Measurements from ENCODE around the gene MED12L.

The MED12L gene

GRCh38 chr3:151205482-151205881, 120.0 kb downstream of the MED12L start:
- no peak overlapping the region for H3K27ac Mint-ChIP-seq
- H3K9me3 Mint-ChIP-seq = no peaks in the 10 kb centered on the region
- TF ChIP-seq, protein P1, sequence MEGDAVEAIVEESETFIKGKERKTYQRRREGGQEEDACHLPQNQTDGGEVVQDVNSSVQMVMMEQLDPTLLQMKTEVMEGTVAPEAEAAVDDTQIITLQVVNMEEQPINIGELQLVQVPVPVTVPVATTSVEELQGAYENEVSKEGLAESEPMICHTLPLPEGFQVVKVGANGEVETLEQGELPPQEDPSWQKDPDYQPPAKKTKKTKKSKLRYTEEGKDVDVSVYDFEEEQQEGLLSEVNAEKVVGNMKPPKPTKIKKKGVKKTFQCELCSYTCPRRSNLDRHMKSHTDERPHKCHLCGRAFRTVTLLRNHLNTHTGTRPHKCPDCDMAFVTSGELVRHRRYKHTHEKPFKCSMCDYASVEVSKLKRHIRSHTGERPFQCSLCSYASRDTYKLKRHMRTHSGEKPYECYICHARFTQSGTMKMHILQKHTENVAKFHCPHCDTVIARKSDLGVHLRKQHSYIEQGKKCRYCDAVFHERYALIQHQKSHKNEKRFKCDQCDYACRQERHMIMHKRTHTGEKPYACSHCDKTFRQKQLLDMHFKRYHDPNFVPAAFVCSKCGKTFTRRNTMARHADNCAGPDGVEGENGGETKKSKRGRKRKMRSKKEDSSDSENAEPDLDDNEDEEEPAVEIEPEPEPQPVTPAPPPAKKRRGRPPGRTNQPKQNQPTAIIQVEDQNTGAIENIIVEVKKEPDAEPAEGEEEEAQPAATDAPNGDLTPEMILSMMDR (IDR thresholded peaks at IDR 0.05; ENCODE audit: unreplicated experiment in 3 of 3) = no peak
- no peak overlapping the region for H3K4me3 Mint-ChIP-seq
- no peaks in the 10 kb centered on the region for H3K27me3 Mint-ChIP-seq (ENCODE audit: low read depth)
- H3K4me1 Mint-ChIP-seq = no peaks in the 10 kb centered on the region
- H3K36me3 Mint-ChIP-seq (ENCODE audit: low read depth) = no peaks in the 10 kb centered on the region

GRCh38 chr3:151206201-151206600, 120.7 kb downstream of the MED12L start:
- Mint-ChIP-seq H3K4me1 (no peaks in the 10 kb centered on the region), H3K9me3 (no peaks in the 10 kb centered on the region), H3K4me3 (no peak overlapping the region), H3K27me3 (ENCODE audit: low read depth) (no peaks in the 10 kb centered on the region), H3K27ac (no peak overlapping the region), H3K36me3 (ENCODE audit: low read depth) (no peaks in the 10 kb centered on the region)
- TF ChIP-seq, protein P1 (IDR thresholded peaks at IDR 0.05; ENCODE audit: unreplicated experiment in 3 of 3) = no peak

GRCh38 chr3:151209654-151210053, 124.2 kb downstream of the MED12L start:
- H3K4me1 Mint-ChIP-seq = no peaks in the 10 kb centered on the region
- H3K9me3 Mint-ChIP-seq = no peaks in the 10 kb centered on the region
- no peaks in the 10 kb centered on the region for H3K27me3 Mint-ChIP-seq (ENCODE audit: low read depth)
- peak overlapping the region in 1 of 3 experiments; percentile 75 for H3K27ac Mint-ChIP-seq
- TF ChIP-seq, protein P1 (IDR thresholded peaks at IDR 0.05; ENCODE audit: unreplicated experiment in 3 of 3) = no peak
- no peak overlapping the region for H3K4me3 Mint-ChIP-seq
- no peaks in the 10 kb centered on the region for H3K36me3 Mint-ChIP-seq (ENCODE audit: low read depth)

DNA sequence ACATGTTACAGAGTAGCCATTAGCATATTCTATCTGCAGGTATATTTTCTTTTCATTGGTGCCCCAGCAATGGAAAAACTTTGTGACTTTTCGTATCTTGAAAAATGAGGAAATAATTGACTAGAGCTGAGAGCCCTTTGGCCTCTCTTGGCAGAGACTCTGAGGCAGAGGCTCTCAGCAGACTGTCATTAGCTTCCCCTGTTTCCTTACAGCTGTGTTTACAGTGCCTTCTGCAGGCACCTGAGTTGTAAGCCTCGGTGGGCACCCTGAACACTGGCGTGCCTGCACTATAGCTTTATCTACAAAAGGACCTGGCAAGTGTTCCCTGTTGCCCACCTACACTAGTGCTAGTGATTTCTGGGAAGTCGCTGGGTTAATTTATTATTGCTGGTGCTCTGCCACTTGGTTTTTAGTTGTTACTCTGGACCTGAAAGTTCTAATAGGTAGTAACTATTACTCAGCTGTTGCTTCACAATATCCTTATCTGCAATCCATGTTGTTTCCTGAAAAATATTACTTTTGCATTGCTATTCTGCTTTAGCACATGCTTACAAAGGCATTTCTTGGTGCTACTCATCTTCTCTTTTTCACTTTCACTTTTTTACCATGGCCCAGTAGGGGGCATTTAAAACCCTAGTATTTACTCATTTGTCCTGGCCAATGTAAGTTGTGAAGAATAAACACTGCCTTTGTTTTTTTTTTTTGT, 125.4 kb downstream of the MED12L start:
- Mint-ChIP-seq H3K27ac (peak overlapping the region; percentile 60 to 65 (median 61)), H3K27me3 (ENCODE audit: low read depth) (no peaks in the 10 kb centered on the region), H3K9me3 (no peaks in the 10 kb centered on the region), H3K36me3 (ENCODE audit: low read depth) (no peaks in the 10 kb centered on the region), H3K4me1 (peaks cover 3% of the 10 kb centered on the region), H3K4me3 (no peak overlapping the region)
- TF ChIP-seq, protein P1 (IDR thresholded peaks at IDR 0.05; ENCODE audit: unreplicated experiment in 3 of 3) = no peak

DNA sequence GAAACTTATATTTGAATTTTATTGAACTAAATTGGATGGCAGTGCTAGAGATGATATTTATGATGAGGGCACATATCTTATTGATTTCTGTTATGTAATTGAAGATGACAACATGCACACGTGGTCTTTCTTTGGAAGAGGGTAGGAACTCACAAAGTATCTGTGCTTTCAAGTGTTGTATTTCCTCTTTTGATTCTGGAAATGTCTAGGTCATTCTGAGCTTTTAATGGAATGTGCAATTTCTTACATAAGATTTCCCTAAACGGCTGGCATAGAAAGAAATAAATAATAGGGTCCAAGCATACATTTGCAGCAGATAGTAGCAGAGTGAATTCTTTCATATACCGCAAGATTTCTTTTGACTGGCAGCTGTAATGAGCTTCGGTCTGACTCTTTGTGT, 127.7 kb downstream of the MED12L start:
- Mint-ChIP-seq H3K27me3 (ENCODE audit: low read depth) (no peaks in the 10 kb centered on the region), H3K9me3 (no peaks in the 10 kb centered on the region), H3K4me3 (no peak overlapping the region), H3K27ac (no peak overlapping the region), H3K4me1 (peaks cover 23% of the 10 kb centered on the region), H3K36me3 (ENCODE audit: low read depth) (no peaks in the 10 kb centered on the region)
- TF ChIP-seq, protein P1 (IDR thresholded peaks at IDR 0.05; ENCODE audit: unreplicated experiment in 3 of 3) = no peak

DNA sequence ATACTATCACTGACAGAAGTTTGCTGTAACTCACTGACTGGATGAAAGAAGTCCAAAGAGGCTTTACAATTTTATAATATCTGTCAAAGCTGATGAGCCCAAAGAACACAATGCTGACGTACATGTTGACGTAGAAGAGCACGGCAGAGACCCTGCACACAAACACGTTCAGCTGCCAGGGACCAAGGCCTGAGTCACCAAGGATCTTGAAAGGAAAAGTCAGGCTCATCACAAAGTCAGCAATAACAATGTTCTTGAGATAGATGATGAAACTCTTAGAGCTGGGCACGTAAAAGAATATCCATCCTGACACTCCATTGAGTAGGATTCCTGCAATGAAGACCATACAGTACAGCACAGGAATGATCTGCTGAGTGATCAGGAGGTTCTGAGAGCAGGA, 128.4 kb downstream of the MED12L start:
- H3K27me3 Mint-ChIP-seq (ENCODE audit: low read depth) = no peaks in the 10 kb centered on the region
- no peak overlapping the region for H3K4me3 Mint-ChIP-seq
- H3K9me3 Mint-ChIP-seq = no peaks in the 10 kb centered on the region
- TF ChIP-seq, protein P1 (IDR thresholded peaks at IDR 0.05; ENCODE audit: unreplicated experiment in 3 of 3) = no peak
- H3K4me1 Mint-ChIP-seq = peaks cover 26% of the 10 kb centered on the region
- no peaks in the 10 kb centered on the region for H3K36me3 Mint-ChIP-seq (ENCODE audit: low read depth)
- H3K27ac Mint-ChIP-seq = no peak overlapping the region

Data from nephron (organoid).